Mucosa of descending colon (tissue), 3 donors: ENCODE results near the gene PHF12. TPM values are rescaled to one million over a fixed set of nuclear protein-coding genes. Genes with fewer than 3 reads are reported as not detected.

ENCODE experiments used
- ATAC-seq: fragments of 200-7000 bp; cut with Tn5 transposase; one replicate; pipeline ENCODE4 v1.9.1; 2020; ENCODE audit warnings: mild to moderate bottlenecking, moderate library complexity
- DNase-seq, 3 donors: peaks; one replicate each; pipeline ENCODE4 v3.0.0-alpha.2; 2020
- H3K36me3 ChIP-seq: fragments of 200-600 bp; one replicate; pipeline ENCODE4 v1.8.0; 2021; ENCODE audit warnings: low read depth, mild to moderate bottlenecking
- H3K4me1 ChIP-seq: fragments of 200-600 bp; one replicate; pipeline ENCODE4 v1.8.0; 2021; ENCODE audit warnings: low read depth, mild to moderate bottlenecking
- H3K4me3 ChIP-seq: fragments of 200-600 bp; one replicate; pipeline ENCODE4 v1.8.0; 2021; ENCODE audit warnings: mild to moderate bottlenecking
- H3K9me3 ChIP-seq: fragments of 200-600 bp; one replicate; pipeline ENCODE4 v1.8.0; 2021; ENCODE audit warnings: mild to moderate bottlenecking
- CTCF ChIP-seq: fragments of 200-600 bp; IDR thresholded peaks from one replicate; pipeline ENCODE4 v1.8.0; 2022; ENCODE audit warnings: antibody characterized with exemption, mild to moderate bottlenecking
- intact Hi-C, 2 donors: fragments of 100-400 bp; cut with DNase I in 1 of 2; cut with micrococcal nuclease in 1 of 2; formaldehyde crosslinking; loops; one replicate each; pipeline versions ENCODE4 v1.11.0 to v1.11.1; 2022; cut with DNase I, micrococcal nuclease
- total RNA-seq, 3 donors: library from RNA; stranded (reverse); fragmentation: NEBNext Ultra II Directional in 2 of 3; extraction: Animal tissue kit (Norgen Biotek cat#: 25700) in 2 of 3; gene quantifications; one replicate each; pipeline versions ENCODE4 v1.2.1 to v1.2.4, GENCODE V29; 2021 to 2023
- donor health status: DM: no; HTN: no; CAD: no; lungs with moderate emphysema.
- donor health status: DM: no; HTN: no; CAD: no.
- donor health status: DM: no; HTN: yes; CAD: no.

PHF12 gene
- total RNA-seq, 3 donors from 2014 or later: 35.9 to 59.7 (median 39.2) TPM

DNA sequence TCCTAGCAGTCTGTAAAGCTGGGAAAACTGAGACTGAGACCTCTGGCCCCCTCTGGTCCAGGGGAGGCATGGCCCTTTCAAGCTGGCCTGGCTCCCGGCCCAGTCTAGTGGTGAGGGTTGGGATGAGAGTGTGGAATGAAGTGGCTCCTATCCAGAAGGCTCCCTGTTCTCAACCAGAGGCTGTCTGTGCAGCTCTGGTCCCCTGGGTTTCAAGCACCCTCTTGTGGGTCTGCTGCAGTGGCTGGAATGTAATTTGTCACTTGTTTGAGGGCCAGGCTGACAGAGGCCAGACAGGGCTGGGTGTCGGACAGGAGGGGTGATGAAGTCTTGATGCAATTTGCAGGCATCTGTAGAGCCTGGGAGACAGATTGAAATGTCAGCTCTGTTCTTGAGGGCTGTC is 22.1 kb upstream of the PHF12 start:
- no peaks in the 10 kb centered on the region for H3K9me3 ChIP-seq
- H3K4me1 ChIP-seq: no peaks in the 10 kb centered on the region
- no peak for DNase-seq
- no peak for ATAC-seq
- H3K4me3 ChIP-seq: no peak overlapping the region
- intact Hi-C loops: no loop called here
- no peaks in the 10 kb centered on the region for H3K36me3 ChIP-seq
- no peak for TF ChIP-seq CTCF

- intact Hi-C loops: no loop called here
- TF ChIP-seq CTCF: no peak
- ATAC-seq: no peak
Measured at GRCh38 chr17:28972437-28972836, 21.1 kb upstream of the PHF12 start.

DNA sequence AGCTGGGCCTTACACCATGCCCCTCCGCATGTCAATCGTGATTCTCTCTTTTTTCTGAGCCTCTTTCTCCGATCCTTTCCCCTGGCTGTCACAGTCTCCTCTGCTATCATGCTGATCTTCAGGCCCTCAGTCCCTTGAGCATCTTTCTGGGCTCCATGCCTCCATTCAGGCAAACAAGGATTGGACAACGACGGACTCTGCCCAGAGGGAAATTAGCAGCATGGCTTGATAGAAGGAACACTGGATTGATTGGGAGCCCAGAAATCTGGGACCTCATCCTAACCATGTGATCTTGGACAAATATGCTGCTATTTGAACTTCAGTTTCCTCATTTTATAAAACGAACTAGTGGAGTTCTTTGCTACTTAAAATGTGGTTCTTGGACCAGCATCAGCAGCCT is 19.6 kb upstream of the PHF12 start:
- Histone ChIP-seq H3K9me3 (no peaks in the 10 kb centered on the region), H3K4me1 (no peaks in the 10 kb centered on the region), H3K36me3 (no peaks in the 10 kb centered on the region), H3K4me3 (no peak overlapping the region)
- DNase-seq (no peak), ATAC-seq (no peak)
- TF ChIP-seq CTCF: no peak
- intact Hi-C loops: no loop called here

More at GRCh38 chr17:28972437-28972836, 21.1 kb upstream of the PHF12 start:
- no peaks in the 10 kb centered on the region for H3K36me3 ChIP-seq
- H3K4me3 ChIP-seq: no peak overlapping the region
- DNase-seq: no peak
- H3K4me1 ChIP-seq: no peaks in the 10 kb centered on the region
- no peaks in the 10 kb centered on the region for H3K9me3 ChIP-seq

- intact Hi-C loops: loop anchor here (5.0 kb wide), 2 partner anchors 142 to 147 kb away; no protein-coding TSS in a partner anchor
- Histone ChIP-seq H3K36me3 (no peaks in the 10 kb centered on the region), H3K4me1 (no peaks in the 10 kb centered on the region), H3K9me3 (no peaks in the 10 kb centered on the region), H3K4me3 (no peak overlapping the region)
- ATAC-seq (no peak), DNase-seq (no peak)
- no peak for TF ChIP-seq CTCF
Measured at GRCh38 chr17:28969706-28970393, 18.5 kb upstream of the PHF12 start.

- Histone ChIP-seq H3K9me3 (no peaks in the 10 kb centered on the region), H3K36me3 (no peaks in the 10 kb centered on the region), H3K4me1 (no peaks in the 10 kb centered on the region), H3K4me3 (no peak overlapping the region)
- intact Hi-C loops: loop anchor here (5.0 kb wide), 2 partner anchors 143 to 148 kb away; no protein-coding TSS in a partner anchor
- TF ChIP-seq CTCF: no peak
- DNase-seq: no peak
- no peak for ATAC-seq
Measured at GRCh38 chr17:28968914-28969295, 17.6 kb upstream of the PHF12 start.
